Measurements from ENCODE around the gene CX3CR1.

Gene CX3CR1

GRCh38 chr3:39291903-39292329 lies 12.1 kb upstream of the CX3CR1 start:
- peak; percentile 74 for DNase-seq

- no peak for DNase-seq
Measured at GRCh38 chr3:39290255-39290654, 10.4 kb upstream of the CX3CR1 start.

GRCh38 chr3:39289107-39289506 lies 9.3 kb upstream of the CX3CR1 start:
- no peak for DNase-seq

- peak; percentile 88 for DNase-seq
Measured at GRCh38 chr3:39288300-39288808, 8.5 kb upstream of the CX3CR1 start.

GRCh38 chr3:39287216-39288164 lies 7.7 kb upstream of the CX3CR1 start:
- no peak for DNase-seq

- DNase-seq = no peak
Measured at GRCh38 chr3:39286771-39287170, 6.9 kb upstream of the CX3CR1 start.

GRCh38 chr3:39285332-39285731 lies 5.5 kb upstream of the CX3CR1 start:
- DNase-seq = no peak

- no peak for DNase-seq
Measured at GRCh38 chr3:39284457-39284881, 4.6 kb upstream of the CX3CR1 start.

- no peak for DNase-seq
Measured at GRCh38 chr3:39282057-39282456, 2.2 kb upstream of the CX3CR1 start.

GRCh38 chr3:39281533-39281932 lies 1.7 kb upstream of the CX3CR1 start:
- no peak for DNase-seq

- DNase-seq = no peak
Measured at GRCh38 chr3:39280571-39280970, 735 bp upstream of the CX3CR1 start.

GRCh38 chr3:39278616-39278935 lies 1.3 kb downstream of the CX3CR1 start:
- no peak for DNase-seq

GRCh38 chr3:39277893-39278615 lies 1.8 kb downstream of the CX3CR1 start:
- DNase-seq = no peak

- DNase-seq = no peak
Measured at GRCh38 chr3:39276746-39277145, 3.1 kb downstream of the CX3CR1 start.

GRCh38 chr3:39275963-39276593 lies 3.8 kb downstream of the CX3CR1 start:
- DNase-seq = no peak

GRCh38 chr3:39275052-39275451 lies 4.8 kb downstream of the CX3CR1 start:
- DNase-seq = no peak

GRCh38 chr3:39273119-39273518 lies 6.7 kb downstream of the CX3CR1 start:
- no peak for DNase-seq

- peak; percentile 17 for DNase-seq
Measured at GRCh38 chr3:39272191-39272590, 7.6 kb downstream of the CX3CR1 start.

- peak; percentile 20 for DNase-seq
Measured at GRCh38 chr3:39271363-39271914, 8.4 kb downstream of the CX3CR1 start.

GRCh38 chr3:39269528-39269927 lies 10.3 kb downstream of the CX3CR1 start:
- no peak for DNase-seq

GRCh38 chr3:39268549-39268900 lies 11.3 kb downstream of the CX3CR1 start:
- no peak for DNase-seq

GRCh38 chr3:39267631-39268548 lies 11.9 kb downstream of the CX3CR1 start:
- DNase-seq = peak; percentile 88

Measured in CD4-positive, alpha-beta T cell treated with Interleukin-4 for 4 hours (primary cell).